ENCODE results near the gene IQCC. TPM values are rescaled to one million over a fixed set of nuclear protein-coding genes. Genes with fewer than 3 reads are reported as not detected.

IQCC gene
- polyA plus RNA-seq, 3 donors = 6.8 to 7.2 (median 7.2) TPM

DNA sequence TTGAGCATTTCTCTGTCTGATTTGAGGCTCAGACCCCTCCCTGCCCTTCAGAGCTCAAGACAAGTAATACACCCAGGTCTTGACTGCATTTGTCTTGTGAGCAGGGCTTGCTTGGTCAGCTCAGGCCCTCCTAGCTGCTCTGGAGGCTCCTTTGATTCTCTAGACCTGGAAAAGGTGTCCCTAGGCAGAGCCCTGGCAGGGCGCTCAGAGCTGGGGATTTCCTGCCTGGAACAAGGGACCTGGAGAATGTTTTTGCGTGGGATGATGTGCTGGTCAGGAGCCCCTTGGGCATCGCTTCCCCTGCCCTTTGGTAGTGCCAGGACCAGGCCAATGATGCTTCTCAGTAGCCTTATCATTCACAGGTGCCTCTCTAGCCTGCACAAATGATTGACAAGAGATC, 9.9 kb upstream of the IQCC start:
- DNase-seq (ENCODE audit: low read depth in 3 of 3, low spot score in 2 of 3) = no peak

DNA sequence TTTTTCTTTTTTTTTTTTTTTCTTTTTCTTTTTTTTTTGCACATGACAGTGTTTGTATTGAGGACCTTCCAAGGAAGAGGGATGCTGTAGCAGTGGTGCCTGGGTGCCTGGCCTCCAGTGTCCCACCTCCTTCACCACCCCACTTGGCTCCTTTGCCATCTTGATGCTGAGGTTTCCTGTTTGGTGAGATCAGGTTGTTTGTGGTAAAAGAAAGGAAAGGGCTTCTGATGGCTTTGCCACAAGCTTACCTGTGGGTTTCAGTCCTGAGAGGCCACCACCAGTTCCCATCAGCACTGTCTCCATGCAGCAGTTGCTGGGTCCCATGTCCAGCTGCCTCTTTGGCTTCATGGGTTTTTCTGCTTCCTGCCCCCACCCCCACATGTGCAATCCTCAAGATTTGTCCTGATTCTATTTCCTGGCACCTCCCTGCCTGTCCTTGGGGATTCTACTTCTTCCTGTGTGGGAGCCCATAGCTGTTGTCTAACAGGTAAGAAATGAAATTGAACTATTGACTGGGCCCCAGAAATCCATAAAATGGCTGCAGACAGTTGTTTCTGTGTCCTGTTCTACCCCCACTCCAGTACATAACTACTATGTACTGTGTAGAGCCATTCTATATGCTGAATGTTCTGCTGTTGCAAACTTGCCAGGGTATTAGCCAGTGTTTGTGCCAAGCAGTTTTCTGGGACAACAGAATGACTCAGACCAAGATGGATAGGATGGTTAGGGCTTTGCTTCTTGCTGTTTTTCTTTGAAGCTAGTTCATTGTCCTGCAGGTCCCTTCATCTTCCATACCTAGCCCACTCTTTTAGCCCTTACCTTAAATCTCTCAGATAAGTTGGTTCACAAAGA, 9.3 kb upstream of the IQCC start:
- no peak for DNase-seq (ENCODE audit: low read depth in 3 of 3, low spot score in 2 of 3)

DNA sequence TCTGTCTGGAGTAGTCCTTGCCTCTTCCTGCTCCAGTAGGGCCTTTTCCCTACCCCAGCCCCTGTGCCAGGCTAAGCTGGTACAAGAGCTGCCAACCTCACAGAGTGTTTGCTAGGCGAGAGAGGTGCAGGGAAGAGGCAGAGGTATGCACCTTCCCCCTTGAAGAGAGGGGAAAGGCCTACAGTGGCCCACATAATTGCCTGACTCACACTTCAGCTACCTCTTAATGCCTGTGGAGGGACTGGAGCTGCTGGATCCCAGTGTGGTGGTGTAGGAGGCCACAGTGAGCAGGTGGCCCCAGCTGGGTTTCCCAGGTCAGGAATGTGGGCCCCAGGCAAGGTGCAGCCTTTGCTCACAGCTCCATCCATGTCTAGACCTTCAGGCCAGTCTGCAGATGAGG, 8.4 kb upstream of the IQCC start:
- no peak for DNase-seq (ENCODE audit: low read depth in 3 of 3, low spot score in 2 of 3)

DNA sequence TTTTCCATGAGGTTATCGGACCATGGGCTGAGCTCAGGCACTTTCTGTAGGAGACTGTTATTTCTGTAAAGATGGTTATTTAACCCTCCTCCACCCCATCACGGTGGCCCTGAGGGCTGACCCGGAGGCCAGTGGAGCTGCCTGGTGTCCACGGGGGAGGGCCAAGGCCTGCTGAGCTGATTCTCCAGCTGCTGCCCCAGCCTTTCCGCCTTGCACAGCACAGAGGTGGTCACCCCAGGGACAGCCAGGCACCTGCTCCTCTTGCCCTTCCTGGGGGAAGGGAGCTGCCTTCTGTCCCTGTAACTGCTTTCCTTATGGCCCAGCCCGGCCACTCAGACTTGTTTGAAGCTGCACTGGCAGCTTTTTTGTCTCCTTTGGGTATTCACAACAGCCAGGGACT, 7.6 kb upstream of the IQCC start:
- DNase-seq (ENCODE audit: low read depth in 3 of 3, low spot score in 2 of 3) = no peak

DNA sequence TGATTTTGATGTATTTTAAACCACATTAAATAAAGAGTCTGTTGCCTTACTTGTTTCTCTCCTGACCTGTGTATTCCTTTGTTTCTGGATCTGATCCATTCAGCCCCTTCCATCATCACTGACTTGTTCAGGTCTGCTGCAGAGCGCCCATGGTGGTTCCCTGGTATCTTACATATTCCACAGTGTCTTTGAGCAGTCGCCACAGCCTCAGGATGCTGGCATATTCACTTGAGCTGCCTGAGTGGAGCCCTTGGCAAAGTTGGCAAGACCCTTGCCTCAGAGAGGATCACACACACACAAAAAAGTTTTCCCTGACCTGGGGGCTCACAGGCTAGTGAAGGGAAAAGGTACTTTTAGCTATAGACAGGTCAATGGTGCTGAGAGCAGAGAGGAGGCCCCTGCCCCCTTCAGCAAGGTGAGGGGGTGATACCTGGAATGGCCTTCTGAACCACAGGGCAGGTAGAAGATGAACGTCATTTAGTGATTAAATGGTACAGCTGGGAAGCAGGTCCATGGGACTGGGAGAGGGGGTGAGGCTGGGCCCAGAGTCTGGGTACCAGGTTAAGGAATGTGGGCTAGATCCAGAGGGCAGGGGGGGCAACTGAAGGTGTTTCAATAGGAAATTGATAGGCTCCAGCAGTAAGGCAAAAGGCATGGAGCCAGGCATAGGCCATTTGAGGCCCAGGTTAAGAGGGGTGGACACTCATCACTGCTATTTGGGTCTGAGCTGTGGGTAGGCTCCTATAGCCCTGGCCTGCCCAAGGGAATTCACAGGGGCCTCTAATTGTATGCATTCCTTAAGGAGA, 7.0 kb upstream of the IQCC start:
- DNase-seq (ENCODE audit: low read depth in 3 of 3, low spot score in 2 of 3) = no peak

DNA sequence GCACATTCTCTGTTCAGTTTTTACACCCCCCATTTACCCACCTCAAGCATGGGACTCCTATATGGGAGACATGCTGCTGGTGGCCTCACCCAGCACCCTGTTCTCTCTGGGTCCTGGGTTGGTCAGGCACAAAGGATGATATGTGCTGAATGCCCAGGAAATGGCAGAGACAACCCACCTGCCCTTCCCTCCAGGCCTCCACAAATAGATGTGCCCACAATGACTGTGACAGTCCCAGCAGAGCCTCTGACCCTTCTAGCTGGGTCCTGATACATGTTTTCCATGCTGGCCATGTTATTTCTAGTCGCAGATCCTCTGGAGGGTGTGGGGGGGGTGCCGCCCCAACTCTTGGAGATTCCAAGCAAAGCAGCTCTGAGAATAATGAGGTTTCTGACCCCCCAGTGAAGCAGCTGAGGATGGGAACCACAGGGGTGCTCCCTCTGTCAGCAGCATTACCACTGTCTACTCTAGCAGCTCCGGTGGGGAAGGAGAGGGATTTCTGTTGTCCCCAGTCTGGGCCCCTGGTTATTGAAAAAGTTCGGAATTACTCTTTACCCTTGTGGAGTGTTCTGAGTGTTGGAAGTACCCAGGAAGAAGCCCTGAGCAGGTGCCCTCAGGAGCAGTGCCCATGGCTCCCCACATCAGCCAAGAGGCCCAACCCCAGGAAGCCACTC, 6.3 kb upstream of the IQCC start:
- DNase-seq (ENCODE audit: low read depth in 3 of 3, low spot score in 2 of 3) = no peak

DNA sequence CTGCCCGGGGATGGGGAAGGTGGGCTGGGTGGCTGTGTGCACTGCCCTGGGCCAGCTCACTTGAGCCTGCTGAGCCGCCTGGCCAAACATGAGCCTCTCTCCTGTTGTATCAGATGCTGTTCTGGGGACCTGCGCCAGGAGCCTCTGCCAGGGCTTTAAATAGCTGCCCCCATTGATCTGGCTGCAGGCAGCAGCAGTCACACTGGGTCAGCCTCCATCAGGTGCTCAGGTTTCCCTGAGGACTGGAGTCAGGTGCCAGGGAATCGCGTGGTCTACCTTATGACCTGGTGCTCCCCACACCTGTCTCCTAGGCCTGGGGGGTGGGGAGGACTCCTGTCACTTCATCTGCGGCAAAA, 5.8 kb upstream of the IQCC start:
- no peak for DNase-seq (ENCODE audit: low read depth in 3 of 3, low spot score in 2 of 3)

DNA sequence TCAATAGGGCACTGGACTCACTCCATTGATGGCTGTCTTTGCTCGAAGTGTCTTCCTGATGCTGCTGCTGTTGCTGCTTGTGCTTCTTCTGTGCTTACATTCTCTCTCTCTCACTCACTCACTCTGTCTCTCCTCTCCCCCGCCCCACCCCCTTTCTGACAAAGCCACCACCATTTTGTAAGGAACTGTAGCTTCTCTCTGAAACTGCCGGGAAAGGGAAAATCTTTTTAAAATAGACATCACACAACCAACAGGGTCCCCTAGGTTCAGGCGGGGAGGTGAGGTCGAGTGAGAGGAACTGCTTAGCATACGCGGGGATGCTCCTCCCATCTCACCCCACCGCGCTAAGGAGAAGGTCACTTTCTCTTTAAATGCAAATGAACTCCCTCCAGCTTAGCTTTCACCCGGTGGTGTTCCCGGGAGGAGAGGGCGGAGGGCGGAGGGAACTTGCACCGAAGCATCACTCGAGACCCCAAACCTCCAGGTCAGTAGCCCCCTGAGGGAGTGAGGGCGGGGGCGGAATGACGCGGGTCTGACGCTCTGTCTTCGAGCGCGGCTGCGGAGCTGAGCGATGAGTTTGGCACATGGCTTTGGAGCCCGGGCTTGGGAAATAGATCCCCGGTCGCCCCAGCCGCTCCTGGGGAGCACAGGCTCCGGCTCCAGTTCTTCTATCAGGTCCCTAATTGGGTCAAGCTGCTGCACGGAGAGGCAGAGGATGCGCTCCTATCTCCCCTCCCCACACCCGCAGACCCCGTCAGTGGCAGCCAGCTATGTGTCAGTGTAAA, 5.1 kb upstream of the IQCC start, which contains the start of gene CCDC28B:
Gene CCDC28B, plus strand, starts transcription at position 370 of the 785 bp plus-strand sequence. CDS start 1,341 bp downstream, outside the sequence.
- DNase-seq (ENCODE audit: low read depth in 3 of 3, low spot score in 2 of 3) = peak in 1 of 3 donors; percentile 56

DNA sequence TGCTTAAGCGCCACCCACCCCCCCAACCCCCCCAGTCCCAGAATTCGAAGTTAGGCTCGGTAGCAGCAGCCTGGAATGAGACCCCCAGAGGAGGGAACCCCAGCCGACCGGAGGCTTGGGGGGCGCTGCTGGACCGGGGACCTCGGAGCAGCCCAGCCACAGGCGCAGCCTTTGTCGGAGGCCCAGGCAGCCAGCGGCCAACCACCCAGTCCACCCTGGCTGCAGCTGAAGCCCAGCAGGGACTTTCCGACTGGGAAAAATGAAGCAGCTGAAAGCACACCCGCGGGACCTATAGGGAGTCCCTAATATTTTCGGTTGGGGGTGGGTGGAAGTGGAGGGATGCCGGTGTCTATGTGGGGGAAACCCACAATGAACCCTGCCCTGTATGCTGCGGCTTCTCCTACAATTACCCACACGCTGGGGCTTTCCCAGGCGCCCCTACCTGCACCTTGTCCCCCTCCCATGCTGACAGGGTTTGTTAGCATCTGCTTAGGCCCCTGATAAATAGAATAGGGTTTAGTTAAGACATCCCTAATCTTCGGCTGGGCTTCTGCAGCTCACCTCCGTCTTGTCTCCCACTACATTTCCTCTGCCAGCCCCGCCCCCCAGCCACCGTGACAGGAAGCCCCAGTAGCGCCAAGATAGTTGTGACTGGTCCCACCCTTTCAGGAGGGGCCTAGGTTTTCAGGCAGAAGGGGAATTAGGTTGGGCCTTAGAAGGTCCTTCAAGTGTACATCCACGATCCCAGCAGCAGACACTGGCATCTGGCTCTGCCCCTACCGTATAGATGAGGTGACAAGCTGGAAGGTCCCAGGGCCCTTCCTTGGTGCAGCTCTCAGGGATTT, 4.2 kb upstream of the IQCC start:
- DNase-seq (ENCODE audit: low read depth in 3 of 3, low spot score in 2 of 3) = peak in 1 of 3 donors; percentile 45

DNA sequence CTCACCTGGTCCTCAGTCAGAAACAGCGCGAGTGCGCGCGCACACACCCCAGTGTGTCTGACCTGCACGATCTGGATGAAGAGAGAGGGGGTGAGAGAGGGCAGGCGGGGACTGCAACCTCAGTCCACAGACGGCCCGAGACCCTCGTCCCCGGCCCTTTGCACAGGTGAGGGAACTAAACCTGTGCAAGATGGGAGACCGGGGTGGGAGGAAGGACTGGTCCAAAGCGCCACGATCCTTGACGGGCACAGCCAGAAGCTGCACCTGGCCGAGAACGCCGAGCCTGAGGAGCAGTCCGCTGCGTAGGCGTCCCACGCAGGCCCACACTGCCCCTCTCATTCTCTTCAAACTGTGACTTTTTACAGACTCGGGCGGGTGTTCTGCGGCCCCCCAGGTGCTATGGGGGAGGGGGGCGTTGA, 519 bp upstream of the IQCC start:
- DNase-seq (ENCODE audit: low read depth in 3 of 3, low spot score in 2 of 3) = peak in 1 of 3 donors; percentile 19

DNA sequence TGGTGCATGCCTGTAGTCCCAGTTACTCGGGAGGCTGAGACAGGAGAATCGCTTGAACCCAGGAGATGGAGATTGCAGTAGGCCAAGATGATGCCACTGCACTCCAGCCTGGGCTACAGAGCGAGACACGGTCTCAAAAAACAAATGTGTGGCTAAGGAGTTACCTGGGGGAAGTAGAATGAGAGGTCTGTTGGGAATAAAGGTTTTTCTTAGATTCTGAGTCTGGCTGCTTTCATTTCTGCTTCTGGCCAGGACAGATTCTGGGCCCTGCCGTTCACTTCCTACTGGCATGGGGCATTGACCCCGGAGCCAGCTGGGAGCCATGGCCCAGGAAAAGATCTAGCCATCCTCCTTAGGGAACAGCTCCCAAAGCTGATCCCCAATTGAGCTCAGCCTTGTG, 3.0 kb downstream of the IQCC start:
- DNase-seq (ENCODE audit: low read depth in 3 of 3, low spot score in 2 of 3) = no peak

DNA sequence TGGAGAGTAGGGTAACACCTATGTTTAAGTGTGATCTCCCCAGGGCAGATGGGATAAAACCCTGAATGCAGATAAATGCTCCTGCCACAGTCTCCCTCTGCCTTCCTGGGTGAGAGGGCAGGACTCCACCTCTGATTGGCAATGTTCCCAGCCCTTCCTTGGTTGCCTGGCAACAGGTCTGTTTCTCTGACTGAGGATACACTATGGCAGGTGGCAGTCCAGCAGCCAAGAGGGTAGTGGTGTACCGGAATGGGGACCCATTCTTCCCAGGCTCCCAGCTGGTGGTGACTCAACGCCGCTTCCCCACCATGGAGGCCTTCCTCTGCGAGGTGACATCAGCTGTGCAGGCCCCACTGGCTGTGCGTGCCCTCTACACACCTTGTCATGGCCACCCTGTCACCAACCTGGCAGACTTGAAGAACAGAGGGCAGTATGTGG, 3.4 kb downstream of the IQCC start, which contains the start of gene DCDC2B:
Gene DCDC2B, plus strand, starts transcription at position 199 of the 438 bp plus-strand sequence. Its CDS starts 5 bp downstream, at position 204.
- no peak for DNase-seq (ENCODE audit: low read depth in 3 of 3, low spot score in 2 of 3)

DNA sequence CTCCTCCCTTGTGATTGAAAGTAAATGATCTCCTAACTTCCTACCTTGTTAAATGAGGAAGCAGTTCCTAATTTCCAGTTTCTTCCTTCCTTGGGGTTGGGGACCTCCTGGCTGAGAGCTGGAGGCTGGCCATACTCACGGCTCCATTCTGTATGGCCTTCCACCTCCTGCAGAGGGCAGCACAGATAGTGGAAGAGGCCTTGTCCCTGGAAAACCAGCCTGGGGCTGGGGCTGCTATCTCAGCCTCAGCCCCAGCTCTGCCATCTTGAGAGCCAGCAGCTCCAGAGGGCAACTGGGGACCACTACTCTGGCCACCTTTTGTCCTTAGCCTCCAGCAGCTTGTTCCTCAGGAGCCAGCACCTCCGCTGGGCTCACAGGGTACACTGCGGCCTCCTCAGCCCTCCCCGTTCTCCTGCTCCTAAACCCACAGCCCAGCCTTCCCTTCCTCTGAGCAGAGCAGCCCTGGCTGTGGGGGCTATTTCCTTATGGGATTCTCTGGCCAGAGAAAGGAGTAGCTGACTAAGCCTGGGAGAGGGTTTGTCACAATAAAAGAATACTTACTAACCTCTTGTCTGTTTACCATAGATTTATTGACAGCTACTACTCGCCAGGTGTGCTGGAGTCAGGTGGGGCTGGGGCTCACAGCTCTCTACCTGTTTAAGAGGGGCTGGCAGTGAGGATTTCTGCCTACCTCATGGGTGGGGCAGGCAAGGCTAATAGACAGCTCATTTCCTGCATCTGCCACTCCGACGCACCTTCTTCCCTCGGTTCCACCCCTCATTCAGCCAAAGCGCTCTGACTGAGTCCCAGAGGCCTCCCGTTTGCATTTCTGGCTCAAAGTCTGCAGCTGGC, 10.4 kb downstream of the IQCC start:
- no peak for DNase-seq (ENCODE audit: low read depth in 3 of 3, low spot score in 2 of 3)

DNA sequence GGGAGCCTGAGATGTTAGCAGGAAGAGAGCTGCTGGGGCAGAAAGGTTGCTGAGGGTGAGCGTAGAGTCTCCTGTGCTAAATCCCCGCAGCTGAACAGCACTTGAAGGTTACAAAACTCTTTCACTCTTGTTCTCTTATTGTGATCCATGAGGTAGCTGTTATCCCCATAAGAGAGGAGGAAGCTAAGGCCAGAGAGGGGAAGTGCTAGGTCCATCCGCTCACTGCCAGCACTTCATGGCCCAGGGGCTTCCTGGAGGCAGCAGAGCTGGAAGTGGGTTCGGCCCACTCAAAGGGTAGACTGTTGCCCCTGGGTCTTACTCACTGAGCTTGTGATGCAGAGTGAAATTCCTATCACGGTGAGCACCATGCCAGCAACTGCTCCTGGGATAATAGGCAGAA, 11.1 kb downstream of the IQCC start:
- DNase-seq (ENCODE audit: low read depth in 3 of 3, low spot score in 2 of 3) = no peak

DNA sequence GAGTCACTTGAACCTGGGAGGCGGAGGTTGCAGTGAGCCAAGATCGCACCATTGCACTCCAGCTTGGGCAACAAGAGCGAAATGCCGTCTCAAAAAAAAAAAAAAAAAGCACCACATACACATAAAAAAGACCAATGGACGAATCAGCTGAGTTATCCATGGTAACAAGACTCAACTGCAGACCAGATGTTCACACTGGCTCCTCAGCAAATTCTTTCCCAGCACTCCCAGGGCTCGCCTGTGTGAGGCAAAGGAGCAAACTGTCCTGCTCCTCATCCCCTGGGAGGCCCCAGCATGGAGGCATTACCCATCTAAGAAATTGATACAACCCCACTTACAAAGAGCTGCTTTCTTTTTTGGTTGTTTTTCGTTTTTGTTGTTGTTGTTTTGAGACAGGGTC, 13.6 kb downstream of the IQCC start:
- no peak for DNase-seq (ENCODE audit: low read depth in 3 of 3, low spot score in 2 of 3)

DNA sequence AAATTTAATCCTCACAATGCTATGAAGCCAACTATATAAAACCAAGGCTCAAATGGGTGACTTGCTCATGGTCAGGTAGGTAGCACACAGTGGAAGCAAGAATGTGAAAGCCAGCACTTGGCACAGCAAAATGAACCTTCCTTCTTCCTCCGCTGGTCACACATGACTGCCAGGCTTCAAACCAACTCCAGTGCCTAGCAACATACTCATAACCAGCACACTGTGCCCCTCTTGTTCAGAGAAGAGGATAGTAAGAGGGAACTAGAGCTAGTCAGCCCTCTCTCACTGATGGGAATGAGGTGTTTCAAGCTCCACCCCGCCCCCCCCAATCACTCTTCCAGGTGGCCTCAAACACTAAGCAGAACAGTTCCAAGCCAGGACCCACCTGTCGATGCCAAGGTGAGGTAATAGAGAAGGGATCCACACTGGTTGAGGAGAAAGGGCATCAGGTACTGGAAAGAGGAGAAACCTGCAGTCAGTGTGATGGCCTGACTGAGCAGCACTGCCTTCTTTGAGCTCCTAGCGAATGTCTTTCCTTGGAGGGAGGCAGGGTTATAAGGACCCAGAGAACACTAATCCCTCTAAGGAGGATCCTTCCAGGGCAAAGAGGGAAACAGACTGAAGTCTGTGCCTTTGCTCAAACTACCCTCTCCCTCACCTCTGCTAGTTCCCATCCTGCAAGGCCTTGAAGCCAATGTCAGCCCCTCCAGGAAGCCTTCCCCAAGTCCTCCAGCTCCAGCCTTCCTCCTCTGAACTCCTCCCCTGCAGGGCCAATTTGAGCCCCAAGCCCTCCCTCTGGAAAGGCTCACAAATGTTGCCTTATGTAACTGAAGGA, 15.5 kb downstream of the IQCC start:
- DNase-seq (ENCODE audit: low read depth in 3 of 3, low spot score in 2 of 3) = no peak

DNA sequence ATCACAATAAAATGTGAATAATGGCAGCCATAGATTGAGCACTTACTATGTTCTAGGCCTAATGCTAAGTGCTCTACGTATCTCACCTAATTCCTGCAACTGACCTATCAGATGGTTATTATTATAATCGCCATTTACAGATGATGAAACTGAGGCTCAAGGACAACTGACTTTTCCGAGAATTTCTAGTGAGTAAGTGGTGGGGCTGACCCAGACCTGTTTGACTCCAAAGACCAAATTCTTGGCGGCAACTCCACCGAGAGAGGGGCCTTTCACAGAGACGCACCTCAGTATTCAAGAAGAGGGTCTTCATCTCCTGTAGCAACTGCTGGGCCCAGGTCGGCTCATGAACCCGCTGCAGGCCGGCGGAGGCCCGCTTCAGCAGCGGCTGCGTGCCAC, 16.1 kb downstream of the IQCC start:
- DNase-seq (ENCODE audit: low read depth in 3 of 3, low spot score in 2 of 3) = no peak
